ENCODE measurements around the gene MAP3K7CL. TPM values are rescaled to one million over a fixed set of nuclear protein-coding genes. Genes with fewer than 3 reads are reported as not detected.

MAP3K7CL gene
- total RNA-seq, 1 donor from 2014 or later, result 0.13 TPM

GRCh38 chr21:29121759-29122158 is 8.7 kb upstream of the MAP3K7CL start:
- H3K27me3 Mint-ChIP-seq (ENCODE audit: low read depth), result no peaks in the 10 kb centered on the region
- no peak overlapping the region for H3K27ac Mint-ChIP-seq
- no peak for TF ChIP-seq CTCF (IDR thresholded peaks at IDR 0.05; ENCODE audit: unreplicated experiment)
- H3K4me3 Mint-ChIP-seq, result no peak overlapping the region
- H3K9me3 Mint-ChIP-seq, result no peaks in the 10 kb centered on the region
- DNase-seq (ENCODE audit: low spot score in 2 of 2, unreplicated experiment in 2 of 2), result no peak
- H3K4me1 Mint-ChIP-seq, result no peaks in the 10 kb centered on the region
- H3K36me3 Mint-ChIP-seq, result no peaks in the 10 kb centered on the region

- H3K9me3 Mint-ChIP-seq, result peaks cover 9% of the 10 kb centered on the region
- no peak for DNase-seq (ENCODE audit: low spot score in 2 of 2, unreplicated experiment in 2 of 2)
- H3K36me3 Mint-ChIP-seq, result no peaks in the 10 kb centered on the region
- H3K27ac Mint-ChIP-seq, result no peak overlapping the region
- no peaks in the 10 kb centered on the region for H3K27me3 Mint-ChIP-seq (ENCODE audit: low read depth)
- no peak for TF ChIP-seq CTCF (IDR thresholded peaks at IDR 0.05; ENCODE audit: unreplicated experiment)
- no peaks in the 10 kb centered on the region for H3K4me1 Mint-ChIP-seq
- no peak overlapping the region for H3K4me3 Mint-ChIP-seq
Observed at GRCh38 chr21:29124645-29125044, 5.8 kb upstream of the MAP3K7CL start.

GRCh38 chr21:29125191-29125590 is 5.3 kb upstream of the MAP3K7CL start:
- H3K27ac Mint-ChIP-seq, result no peak overlapping the region
- no peak overlapping the region for H3K4me3 Mint-ChIP-seq
- no peaks in the 10 kb centered on the region for H3K4me1 Mint-ChIP-seq
- no peak for DNase-seq (ENCODE audit: low spot score in 2 of 2, unreplicated experiment in 2 of 2)
- H3K36me3 Mint-ChIP-seq, result no peaks in the 10 kb centered on the region
- TF ChIP-seq CTCF (IDR thresholded peaks at IDR 0.05; ENCODE audit: unreplicated experiment), result no peak
- no peaks in the 10 kb centered on the region for H3K27me3 Mint-ChIP-seq (ENCODE audit: low read depth)
- peaks cover 13% of the 10 kb centered on the region for H3K9me3 Mint-ChIP-seq

GRCh38 chr21:29125979-29126378 is 4.5 kb upstream of the MAP3K7CL start:
- Mint-ChIP-seq H3K4me1 (no peaks in the 10 kb centered on the region), H3K36me3 (no peaks in the 10 kb centered on the region)
- TF ChIP-seq CTCF (IDR thresholded peaks at IDR 0.05; ENCODE audit: unreplicated experiment), result no peak

GRCh38 chr21:29133241-29133640 is 2.8 kb downstream of the MAP3K7CL start:
- peaks cover 13% of the 10 kb centered on the region for H3K9me3 Mint-ChIP-seq
- no peaks in the 10 kb centered on the region for H3K36me3 Mint-ChIP-seq
- no peaks in the 10 kb centered on the region for H3K27me3 Mint-ChIP-seq (ENCODE audit: low read depth)
- peaks cover 16% of the 10 kb centered on the region for H3K4me1 Mint-ChIP-seq
- DNase-seq (ENCODE audit: low spot score in 2 of 2, unreplicated experiment in 2 of 2), result no peak
- H3K27ac Mint-ChIP-seq, result no peak overlapping the region
- TF ChIP-seq CTCF (IDR thresholded peaks at IDR 0.05; ENCODE audit: unreplicated experiment), result no peak
- H3K4me3 Mint-ChIP-seq, result no peak overlapping the region

More at GRCh38 chr21:29125979-29126378, 4.5 kb upstream of the MAP3K7CL start:
- Mint-ChIP-seq H3K4me3 (no peak overlapping the region), H3K9me3 (peaks cover 13% of the 10 kb centered on the region), H3K27ac (no peak overlapping the region), H3K27me3 (ENCODE audit: low read depth) (no peaks in the 10 kb centered on the region)
- DNase-seq (ENCODE audit: low spot score in 2 of 2, unreplicated experiment in 2 of 2), result no peak

GRCh38 chr21:29133796-29134195 is 3.4 kb downstream of the MAP3K7CL start:
- TF ChIP-seq CTCF (IDR thresholded peaks at IDR 0.05; ENCODE audit: unreplicated experiment), result no peak
- Mint-ChIP-seq H3K9me3 (peaks cover 10% of the 10 kb centered on the region), H3K4me1 (peaks cover 16% of the 10 kb centered on the region), H3K27me3 (ENCODE audit: low read depth) (no peaks in the 10 kb centered on the region), H3K4me3 (no peak overlapping the region), H3K36me3 (no peaks in the 10 kb centered on the region), H3K27ac (peak overlapping the region; percentile 53)
- no peak for DNase-seq (ENCODE audit: low spot score in 2 of 2, unreplicated experiment in 2 of 2)
